DMS 273 (cell line): Measurements from ENCODE around the gene MGRN1.

Source experiments
- DNase-seq: peaks from one replicate; lab custom pipeline; 2025; ENCODE audit not compliant: unreplicated experiment; lab: John Stamatoyannopoulos, UW

The MGRN1 gene

GRCh38 chr16:4695473-4696171 lies 71.0 kb downstream of the MGRN1 start:
- DNase-seq, result no peak

GRCh38 chr16:4696172-4696904 lies 71.7 kb downstream of the MGRN1 start:
- peak; percentile 35 for DNase-seq

GRCh38 chr16:4696905-4697847 lies 72.5 kb downstream of the MGRN1 start:
- DNase-seq, result no peak

- no peak for DNase-seq
Measured at GRCh38 chr16:4697848-4698291, 73.2 kb downstream of the MGRN1 start.

GRCh38 chr16:4698321-4699045 lies 73.9 kb downstream of the MGRN1 start:
- DNase-seq, result no peak

GRCh38 chr16:4699046-4699556 lies 74.5 kb downstream of the MGRN1 start:
- no peak for DNase-seq

GRCh38 chr16:4700380-4700996 lies 75.9 kb downstream of the MGRN1 start:
- no peak for DNase-seq

GRCh38 chr16:4700997-4701743 lies 76.5 kb downstream of the MGRN1 start:
- no peak for DNase-seq

- no peak for DNase-seq
Measured at GRCh38 chr16:4701791-4702465, 77.3 kb downstream of the MGRN1 start.

- DNase-seq, result no peak
Measured at GRCh38 chr16:4702466-4702808, 77.8 kb downstream of the MGRN1 start.

GRCh38 chr16:4703906-4704305 lies 79.3 kb downstream of the MGRN1 start:
- DNase-seq, result no peak

GRCh38 chr16:4704491-4704890 lies 79.9 kb downstream of the MGRN1 start:
- DNase-seq, result no peak

- DNase-seq, result no peak
Measured at GRCh38 chr16:4704913-4705312, 80.3 kb downstream of the MGRN1 start.

GRCh38 chr16:4706871-4707270 lies 82.2 kb downstream of the MGRN1 start:
- DNase-seq, result no peak

GRCh38 chr16:4709481-4709880 lies 84.9 kb downstream of the MGRN1 start:
- DNase-seq, result no peak

GRCh38 chr16:4713663-4714501 lies 89.3 kb downstream of the MGRN1 start:
- no peak for DNase-seq

GRCh38 chr16:4714996-4715395 lies 90.4 kb downstream of the MGRN1 start:
- DNase-seq, result no peak

GRCh38 chr16:4718466-4718865 lies 93.8 kb downstream of the MGRN1 start:
- DNase-seq, result no peak
